AG20443 (cell line): ENCODE data around the gene PMF1.

ENCODE experiments used
- DNase-seq: peaks from one replicate; pipeline ENCODE4 v3.0.0; 2012; ENCODE audit warnings: low spot score, mixed read lengths

The PMF1 gene

GRCh38 chr1:156236164-156236563 is 23.4 kb downstream of the PMF1 start:
- DNase-seq: no peak

- no peak for DNase-seq
These were observed 25.4 kb downstream of the PMF1 start for GRCh38 chr1:156238248-156238647.

DNA sequence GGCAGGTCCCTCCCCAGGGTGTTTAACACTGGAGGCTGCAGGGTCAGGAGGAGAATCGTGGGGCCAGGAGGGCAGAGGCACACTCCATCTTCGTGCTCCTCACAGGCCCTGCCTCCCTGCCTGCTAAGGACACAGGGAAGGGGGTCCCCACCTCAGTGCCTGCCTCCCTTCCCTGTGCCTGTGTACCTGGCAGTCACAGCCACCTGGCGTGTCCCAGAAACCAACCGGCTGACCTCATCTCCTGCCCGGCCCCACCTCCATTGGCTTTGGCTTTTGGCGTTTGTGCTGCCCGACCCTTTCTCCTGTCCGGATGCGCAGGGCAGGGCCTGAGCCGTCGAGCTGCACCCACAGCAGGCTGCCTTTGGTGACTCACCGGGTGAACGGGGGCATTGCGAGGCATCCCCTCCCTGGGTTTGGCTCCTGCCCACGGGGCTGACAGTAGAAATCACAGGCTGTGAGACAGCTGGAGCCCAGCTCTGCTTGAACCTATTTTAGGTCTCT is 28.6 kb downstream of the PMF1 start:
- DNase-seq: peak; percentile 79

DNA sequence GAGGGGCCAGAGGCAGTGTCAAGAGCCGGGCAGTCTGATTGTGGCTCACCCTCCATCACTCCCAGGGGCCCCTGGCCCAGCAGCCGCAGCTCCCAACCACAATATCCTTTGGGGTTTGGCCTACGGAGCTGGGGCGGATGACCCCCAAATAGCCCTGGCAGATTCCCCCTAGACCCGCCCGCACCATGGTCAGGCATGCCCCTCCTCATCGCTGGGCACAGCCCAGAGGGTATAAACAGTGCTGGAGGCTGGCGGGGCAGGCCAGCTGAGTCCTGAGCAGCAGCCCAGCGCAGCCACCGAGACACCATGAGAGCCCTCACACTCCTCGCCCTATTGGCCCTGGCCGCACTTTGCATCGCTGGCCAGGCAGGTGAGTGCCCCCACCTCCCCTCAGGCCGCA is 29.1 kb downstream of the PMF1 start, which contains the start of gene BGLAP:
Gene BGLAP, plus strand, starts transcription at position 259 of the 400 bp plus-strand sequence. Its CDS starts 48 bp downstream, at position 307.
- DNase-seq: no peak

DNA sequence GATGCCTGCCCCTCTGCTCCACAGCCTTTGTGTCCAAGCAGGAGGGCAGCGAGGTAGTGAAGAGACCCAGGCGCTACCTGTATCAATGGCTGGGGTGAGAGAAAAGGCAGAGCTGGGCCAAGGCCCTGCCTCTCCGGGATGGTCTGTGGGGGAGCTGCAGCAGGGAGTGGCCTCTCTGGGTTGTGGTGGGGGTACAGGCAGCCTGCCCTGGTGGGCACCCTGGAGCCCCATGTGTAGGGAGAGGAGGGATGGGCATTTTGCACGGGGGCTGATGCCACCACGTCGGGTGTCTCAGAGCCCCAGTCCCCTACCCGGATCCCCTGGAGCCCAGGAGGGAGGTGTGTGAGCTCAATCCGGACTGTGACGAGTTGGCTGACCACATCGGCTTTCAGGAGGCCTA is 29.9 kb downstream of the PMF1 start:
- DNase-seq: no peak

- DNase-seq: no peak
These were observed 31.3 kb downstream of the PMF1 start for GRCh38 chr1:156244126-156244525.

DNA sequence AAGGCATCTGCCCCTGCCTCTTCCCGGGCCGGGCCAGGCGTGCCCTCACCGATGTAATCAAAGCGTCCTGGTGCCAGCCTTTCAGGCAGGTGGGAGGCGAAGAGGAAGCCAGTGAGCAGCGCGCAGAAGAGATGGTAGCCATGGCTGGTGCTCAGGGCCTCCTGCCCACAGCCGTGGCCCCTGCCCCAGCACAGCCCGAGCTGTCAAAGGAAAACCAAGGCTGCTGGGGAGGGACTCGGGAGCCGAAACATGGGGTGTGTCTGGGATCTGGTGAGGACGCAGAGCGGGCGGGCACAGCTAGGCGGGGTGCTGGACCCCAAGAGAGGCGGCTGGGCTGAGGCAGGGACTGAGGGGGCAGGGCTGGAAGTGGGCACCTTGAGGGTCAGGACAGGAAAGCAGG is 31.9 kb downstream of the PMF1 start:
- DNase-seq: no peak

GRCh38 chr1:156245451-156246232 is 32.8 kb downstream of the PMF1 start:
- DNase-seq: peak; percentile 50

DNA sequence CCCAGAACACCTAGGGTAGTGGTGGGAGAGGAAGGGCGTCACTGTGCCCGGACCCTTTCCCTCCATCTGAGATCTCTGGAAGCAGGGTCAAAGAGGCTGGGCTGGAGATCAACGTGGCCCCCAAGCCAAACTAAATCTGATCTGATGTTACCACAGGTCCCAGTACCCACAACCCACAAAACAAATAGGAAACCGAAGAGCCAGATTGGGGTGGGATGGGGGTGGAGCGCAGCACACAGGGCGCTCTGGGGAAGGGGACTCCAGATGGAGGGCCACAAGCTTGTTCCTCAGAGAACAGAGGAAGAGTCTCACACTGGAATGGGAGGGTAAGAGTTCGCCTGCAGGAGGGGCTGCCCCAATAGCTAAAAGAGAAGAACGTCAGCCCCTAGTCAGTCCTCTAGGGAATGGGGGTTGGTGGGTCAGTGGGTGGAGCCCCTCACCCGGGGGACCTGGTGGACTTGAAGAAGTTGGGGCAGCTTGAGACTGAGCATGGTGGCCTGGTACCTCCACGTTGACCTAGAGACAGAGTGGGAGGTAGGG is 33.5 kb downstream of the PMF1 start:
- DNase-seq: no peak

DNA sequence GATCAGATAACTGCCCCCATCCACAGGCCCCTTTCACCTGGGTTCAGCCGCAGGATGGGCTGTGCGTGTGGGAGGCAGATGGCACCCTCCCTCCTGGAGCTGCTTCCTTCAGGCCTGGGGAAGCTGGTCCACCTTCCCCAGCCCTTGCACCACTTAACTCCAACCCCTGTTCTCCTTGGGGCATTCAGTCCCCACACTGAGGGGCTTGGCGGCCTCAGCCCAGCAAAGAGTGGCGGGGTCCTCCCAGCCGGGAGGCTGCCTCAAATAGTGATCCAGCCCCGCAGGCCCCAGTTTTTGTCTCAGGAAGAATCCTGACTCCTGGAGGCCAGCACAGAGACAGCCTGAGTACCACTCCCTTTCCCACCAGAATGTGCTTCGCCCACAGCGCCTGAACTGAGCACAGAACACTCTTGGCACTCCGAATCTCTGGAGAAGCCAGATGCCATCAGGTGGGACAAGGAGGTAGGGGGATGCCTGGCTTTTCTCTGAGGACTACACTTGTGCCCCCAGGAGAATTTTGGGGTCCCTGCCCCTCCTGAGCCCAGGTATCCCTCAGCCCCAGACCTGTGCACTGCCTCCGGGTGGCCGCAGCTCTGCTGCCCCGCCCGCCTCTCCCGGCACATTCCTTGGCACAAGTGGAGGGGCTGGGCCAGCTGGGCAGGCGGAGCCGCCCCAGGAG is 34.1 kb downstream of the PMF1 start:
- DNase-seq: peak; percentile 62

DNA sequence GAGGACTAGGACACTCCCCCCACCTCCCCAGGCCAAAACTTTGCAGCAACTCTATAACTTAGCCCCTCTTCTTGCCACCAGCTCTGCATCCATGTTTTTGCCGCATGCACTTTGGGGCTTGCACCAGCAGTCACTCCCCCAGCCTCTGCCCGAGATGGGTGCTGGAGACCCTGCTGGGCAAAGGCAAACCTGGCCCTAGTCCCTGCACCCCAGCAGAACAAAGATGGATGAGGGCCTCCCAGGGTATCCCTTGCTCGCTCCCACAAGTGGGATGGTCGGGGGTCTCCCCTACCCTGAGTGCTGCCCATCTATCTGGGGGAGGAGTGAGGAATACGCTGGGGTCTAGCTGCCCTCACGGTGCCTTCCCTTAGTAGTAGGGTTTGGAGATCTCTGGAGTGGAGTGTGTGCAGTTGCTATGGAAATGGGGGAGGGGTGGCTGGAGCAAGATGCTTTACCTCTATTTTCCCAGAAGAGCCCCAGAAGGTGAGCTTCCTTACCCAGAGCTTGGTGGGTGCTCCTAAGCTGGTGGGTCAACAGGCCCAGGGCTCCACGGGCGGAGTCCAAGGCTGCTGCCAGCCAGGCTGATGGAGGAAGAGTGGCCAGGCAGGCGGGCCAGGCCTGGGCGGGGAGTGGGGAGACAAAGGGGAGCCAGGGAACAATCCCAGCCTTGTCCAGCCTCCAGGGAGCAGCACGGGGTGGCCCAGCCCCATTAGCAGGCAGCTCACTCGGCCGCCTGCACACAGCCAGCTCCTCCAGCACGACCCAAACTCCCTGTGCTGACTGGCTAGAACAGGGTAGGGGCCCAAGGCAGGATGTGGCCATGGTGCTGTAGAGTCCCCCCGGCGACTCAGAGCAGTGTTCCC is 34.9 kb downstream of the PMF1 start, which contains the start of gene PAQR6:
Gene PAQR6, minus strand, starts transcription at position 597 of the 863 bp plus-strand sequence. CDS start 1,325 bp downstream, outside the sequence.
- peak; percentile 20 for DNase-seq

- DNase-seq: no peak
These were observed 35.5 kb downstream of the PMF1 start for GRCh38 chr1:156248323-156248683.

DNA sequence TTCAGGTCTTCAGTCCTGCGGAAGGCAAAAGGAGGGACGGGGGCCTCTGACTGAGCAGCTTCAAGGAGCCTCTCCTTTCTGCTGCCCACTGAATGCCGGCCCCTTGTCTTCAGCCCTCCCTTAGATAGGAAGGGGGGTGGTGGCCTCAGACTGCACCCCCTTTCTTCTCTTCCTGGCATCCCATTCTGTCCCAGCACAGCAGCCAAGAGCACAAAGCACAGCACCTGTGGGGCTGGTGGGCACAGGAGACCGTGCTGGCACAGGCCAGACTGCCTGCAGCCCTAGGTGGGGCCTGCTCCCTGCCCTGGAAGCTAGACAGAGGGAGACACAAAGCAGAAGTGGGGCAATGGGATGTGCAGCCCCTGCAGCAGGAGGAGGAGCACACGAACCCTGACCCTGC is 36.8 kb downstream of the PMF1 start:
- DNase-seq: no peak

GRCh38 chr1:156251527-156251926 is 38.7 kb downstream of the PMF1 start:
- no peak for DNase-seq

DNA sequence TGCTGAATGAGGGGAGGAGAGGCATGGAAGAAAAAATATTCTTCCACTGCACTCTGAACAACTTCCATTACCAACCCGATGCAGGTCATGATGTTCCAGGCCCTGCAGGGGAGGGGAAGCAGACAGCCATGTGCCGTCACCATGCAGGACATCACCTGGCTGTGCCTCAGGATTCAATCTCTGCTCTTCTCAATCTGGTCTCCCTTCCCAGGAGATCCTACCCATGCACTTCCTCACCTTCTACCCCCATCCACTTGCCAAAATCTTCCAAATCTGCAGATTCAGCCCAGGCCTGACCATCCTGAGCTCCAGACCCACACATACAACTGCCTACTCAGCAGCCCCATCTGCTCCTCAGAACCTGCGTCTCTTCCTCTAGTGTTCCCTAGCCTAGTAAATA is 40.8 kb downstream of the PMF1 start:
- no peak for DNase-seq

DNA sequence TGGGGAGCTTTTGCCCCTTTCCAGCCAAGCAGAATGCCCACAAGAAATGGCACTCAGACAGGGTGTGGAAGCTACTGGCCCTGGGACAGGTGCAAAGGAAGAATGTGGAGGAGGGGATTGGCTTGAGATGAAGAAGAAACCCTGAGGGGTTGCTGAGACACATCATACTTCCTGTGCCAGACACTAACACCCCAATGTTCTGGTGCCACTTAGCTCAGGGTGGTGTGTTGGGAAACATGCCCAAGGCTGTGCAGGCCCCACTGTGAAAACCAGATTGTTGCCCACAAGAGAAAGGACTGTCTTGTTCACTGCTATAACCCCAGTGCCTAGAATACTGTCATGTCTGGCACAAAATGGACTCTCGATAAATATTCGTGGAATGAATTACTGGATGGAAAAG is 44.9 kb downstream of the PMF1 start:
- DNase-seq: no peak

GRCh38 chr1:156258859-156259258 is 46.1 kb downstream of the PMF1 start:
- no peak for DNase-seq

- DNase-seq: no peak
These were observed 47.0 kb downstream of the PMF1 start for GRCh38 chr1:156259805-156260204.

- DNase-seq: no peak
These were observed 48.1 kb downstream of the PMF1 start for GRCh38 chr1:156260896-156261295.

DNA sequence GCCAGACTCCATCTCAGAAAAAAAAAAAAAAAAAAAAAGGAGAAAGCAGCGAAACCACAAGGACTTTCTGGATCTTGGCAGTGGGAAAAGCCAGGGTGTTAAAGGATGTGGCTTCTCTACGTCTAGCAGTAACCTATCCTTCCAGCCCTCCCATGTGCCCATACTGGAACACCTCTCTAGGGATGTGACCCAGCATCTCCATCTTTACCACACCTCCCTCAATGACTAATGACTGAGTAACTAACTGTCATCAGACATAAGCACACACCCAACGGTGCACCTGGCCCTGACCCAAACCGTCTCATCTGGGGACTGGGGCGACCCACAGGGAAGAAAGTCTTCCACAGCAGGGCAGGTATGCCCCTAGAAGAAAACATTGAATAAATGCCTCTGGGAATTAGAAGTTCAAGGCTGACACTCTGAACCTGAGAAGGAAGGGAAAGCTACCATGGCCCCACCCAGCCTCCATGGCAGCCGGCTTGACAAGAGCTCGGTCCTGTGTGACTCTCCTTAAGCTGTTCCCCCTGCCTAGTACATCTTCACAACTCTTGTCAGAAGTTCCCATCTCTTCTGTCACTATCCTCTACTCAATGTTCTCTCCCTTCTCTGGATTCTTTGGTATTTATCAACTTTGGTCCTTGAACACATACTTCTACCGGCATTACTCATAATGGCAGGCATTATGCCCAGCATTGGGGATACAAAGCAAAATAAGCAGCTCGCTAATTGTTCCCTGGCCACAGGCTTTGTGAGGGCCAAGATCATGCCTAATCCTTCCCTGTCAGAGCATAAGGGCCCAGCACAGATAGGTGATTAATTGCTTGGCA is 49.9 kb downstream of the PMF1 start:
- DNase-seq: peak; percentile 91

- DNase-seq: no peak
These were observed 50.5 kb downstream of the PMF1 start for GRCh38 chr1:156263288-156263655.
